CD4-positive, alpha-beta T cell (primary cell): ENCODE data around the gene NAT9. TPM values are rescaled to one million over a fixed set of nuclear protein-coding genes. Genes with fewer than 3 reads are reported as not detected.

Source experiments
- ATAC-seq: fragments of 200-7000 bp; cut with Tn5 transposase; one replicate; pipeline ENCODE4 v1.10.0; 2022; ENCODE audit warnings: mild to moderate bottlenecking; ENCODE audit not compliant: poor library complexity
- CTCF ChIA-PET: fragments of 350-600 bp; sonication (Branson Sonifier 250); formaldehyde crosslinking; loops from one replicate; lab custom pipeline; 2021; ENCODE audit warnings: antibody characterized with exemption, inconsistent platforms; lab: Charles Lee
- POLR2A ChIA-PET: fragments of 350-600 bp; sonication (Branson Sonifier 250); formaldehyde crosslinking; loops from one replicate; lab custom pipeline; 2021; ENCODE audit warnings: antibody characterized with exemption, inconsistent platforms; lab: Charles Lee
- DNase-seq, 14 experiments: peaks; one replicate each; pipeline ENCODE4 v3.0.0-alpha.2; 2013 to 2020; ENCODE audit warnings: mixed read lengths in 2 of 14
- H3K27ac ChIP-seq, 2 donors: one replicate each; pipeline versions ENCODE4 v1.5.1 to v1.7.0; 2013; ENCODE audit warnings: low read length in 2 of 2, low read depth in 1 of 2, mild to moderate bottlenecking in 1 of 2
- H3K27me3 ChIP-seq, 2 experiments: 1 replicate in 1 of 2; 2 replicates in 1 of 2; pipeline versions ENCODE4 v1.6.1 to v1.7.0; 2013; ENCODE audit warnings: low read length in 2 of 2, control low read depth in 1 of 2, mild to moderate bottlenecking in 1 of 2, moderate library complexity in 1 of 2; ENCODE audit not compliant: insufficient read depth in 2 of 2, control insufficient read depth in 1 of 2
- H3K36me3 ChIP-seq: one replicate; pipeline ENCODE4 v1.6.1; 2013; ENCODE audit warnings: low read length, control low read depth; ENCODE audit not compliant: insufficient read depth
- H3K4me1 ChIP-seq: one replicate; pipeline ENCODE4 v1.6.1; 2013; ENCODE audit warnings: low read length, control low read depth; ENCODE audit not compliant: insufficient read depth
- H3K4me3 ChIP-seq: one replicate; pipeline ENCODE4 v1.5.1; 2013; ENCODE audit warnings: mild to moderate bottlenecking, low read length, moderate library complexity
- H3K9me3 ChIP-seq, 2 experiments: 1 replicate in 1 of 2; 2 replicates in 1 of 2; pipeline versions ENCODE4 v1.6.1 to v1.7.0; 2013; ENCODE audit warnings: low read length in 2 of 2, mild to moderate bottlenecking in 2 of 2, control low read depth in 1 of 2, moderate library complexity in 1 of 2; ENCODE audit not compliant: control insufficient read depth in 1 of 2, insufficient read depth in 1 of 2
- H3K27ac Mint-ChIP-seq: one replicate; pipeline ENCODE4 v1.8.0; 2020; ENCODE audit warnings: mixed read lengths
- H3K27me3 Mint-ChIP-seq: one replicate; pipeline ENCODE4 v1.8.0; 2021; ENCODE audit warnings: mixed read lengths
- H3K36me3 Mint-ChIP-seq: one replicate; pipeline ENCODE4 v1.8.0; 2021; ENCODE audit warnings: low read depth, mixed read lengths
- H3K4me1 Mint-ChIP-seq: one replicate; pipeline ENCODE4 v1.8.0; 2021; ENCODE audit warnings: low read depth, mixed read lengths
- H3K4me3 Mint-ChIP-seq: one replicate; pipeline ENCODE4 v1.8.0; 2020; ENCODE audit warnings: mild to moderate bottlenecking, mixed read lengths
- H3K9me3 Mint-ChIP-seq: one replicate; pipeline ENCODE4 v1.8.0; 2020; ENCODE audit warnings: mixed read lengths
- CTCF ChIP-seq: fragments of 200-600 bp; IDR thresholded peaks from one replicate; pipeline ENCODE4 v1.8.0; 2022; ENCODE audit warnings: antibody characterized with exemption, mild to moderate bottlenecking
- intact Hi-C, 2 experiments: fragments of 100-400 bp; cut with DNase I in 1 of 2; cut with micrococcal nuclease in 1 of 2; formaldehyde crosslinking; loops; one replicate each; pipeline versions ENCODE4 v1.15.1 to v1.9.0; 2023 to 2025; cut with DNase I, micrococcal nuclease
- total RNA-seq, 174 experiments: library from RNA in 2 of 174; stranded (reverse) in 2 of 174; gene quantifications; one replicate each; pipeline ENCODE4 v1.2.3 and lab custom pipeline; 2021 to 2026

NAT9 gene
- total RNA-seq, 2 experiments from 2014 or later, result 34.6 to 38.2 TPM

GRCh38 chr17:74810699-74811485 lies 34.7 kb upstream of the NAT9 start:
- Histone ChIP-seq H3K9me3 (no peaks in the 10 kb centered on the region), H3K36me3 (peaks cover 42% of the 10 kb centered on the region), H3K4me3 (no peak overlapping the region), H3K4me1 (no peaks in the 10 kb centered on the region), H3K27ac (no peak overlapping the region), H3K27me3 (no peaks in the 10 kb centered on the region)
- Mint-ChIP-seq H3K27ac (no peak overlapping the region), H3K36me3 (peaks cover 49% of the 10 kb centered on the region), H3K4me3 (no peak overlapping the region), H3K4me1 (no peaks in the 10 kb centered on the region), H3K9me3 (no peaks in the 10 kb centered on the region), H3K27me3 (no peaks in the 10 kb centered on the region)
- intact Hi-C loops, result no loop called here
- no peak for TF ChIP-seq CTCF
- DNase-seq (no peak), ATAC-seq (no peak)
- ChIA-PET CTCF (no interaction called here), POLR2A (no interaction called here)

GRCh38 chr17:74808714-74809430 lies 32.7 kb upstream of the NAT9 start:
- intact Hi-C loops, result loop anchor here in 1 of 2 experiments (2.0 kb wide), 1 partner anchor 238 kb away; no protein-coding TSS in a partner anchor
- H3K9me3 ChIP-seq, result no peaks in the 10 kb centered on the region
- Mint-ChIP-seq H3K27me3 (no peaks in the 10 kb centered on the region), H3K36me3 (peaks cover 51% of the 10 kb centered on the region), H3K4me1 (no peaks in the 10 kb centered on the region), H3K9me3 (no peaks in the 10 kb centered on the region), H3K4me3 (no peak overlapping the region), H3K27ac (no peak overlapping the region)
- ATAC-seq (no peak), DNase-seq (no peak)
- H3K4me3 ChIP-seq, result no peak overlapping the region
- TF ChIP-seq CTCF, result no peak
- H3K36me3 ChIP-seq, result peaks cover 51% of the 10 kb centered on the region
- H3K4me1 ChIP-seq, result no peaks in the 10 kb centered on the region
- ChIA-PET CTCF (no interaction called here), POLR2A (no interaction called here)
- H3K27ac ChIP-seq, result no peak overlapping the region
- H3K27me3 ChIP-seq, result no peaks in the 10 kb centered on the region

GRCh38 chr17:74807925-74808324 lies 31.8 kb upstream of the NAT9 start:
- Histone ChIP-seq H3K36me3 (peaks cover 55% of the 10 kb centered on the region), H3K9me3 (no peaks in the 10 kb centered on the region), H3K27ac (no peak overlapping the region), H3K4me1 (no peaks in the 10 kb centered on the region), H3K27me3 (no peaks in the 10 kb centered on the region), H3K4me3 (no peak overlapping the region)
- no peaks in the 10 kb centered on the region for H3K9me3 Mint-ChIP-seq
- ATAC-seq (no peak), DNase-seq (no peak)
- H3K4me3 Mint-ChIP-seq, result no peak overlapping the region
- peaks cover 50% of the 10 kb centered on the region for H3K36me3 Mint-ChIP-seq
- no peak overlapping the region for H3K27ac Mint-ChIP-seq
- TF ChIP-seq CTCF, result no peak
- no peaks in the 10 kb centered on the region for H3K27me3 Mint-ChIP-seq
- ChIA-PET CTCF (no interaction called here), POLR2A (interaction anchor here (0.6 kb wide), 1 partner anchor 28 kb away, joined by 3 read pairs; no protein-coding TSS in a partner anchor)
- H3K4me1 Mint-ChIP-seq, result no peaks in the 10 kb centered on the region
- intact Hi-C loops, result loop anchor here in 1 of 2 experiments (2.0 kb wide), 1 partner anchor 237 kb away; no protein-coding TSS in a partner anchor
